Stomach (tissue), 4 donors: ENCODE results near the gene USP14.

ENCODE experiments used
- CTCF ChIP-seq, 7 experiments: fragments of 450-650 bp in 4 of 7; fragments of 200-600 bp in 3 of 7; sonication (generic) in 3 of 7; IDR thresholded peaks; one replicate each; pipeline ENCODE4 v1.5.1; 2016 to 2019; ENCODE audit warnings: antibody characterized with exemption in 7 of 7, control low read depth in 2 of 7, mild to moderate bottlenecking in 1 of 7
- POLR2A ChIP-seq, 4 donors: fragments of 450-650 bp; IDR thresholded peaks; one replicate each; pipeline ENCODE4 v1.6.1; 2016; ENCODE audit warnings: antibody characterized with exemption in 4 of 4, control low read depth in 2 of 4, mild to moderate bottlenecking in 1 of 4, moderate library complexity in 1 of 4

- TF ChIP-seq CTCF (IDR thresholded peaks at IDR 0.05) (no peak), POLR2A (IDR thresholded peaks at IDR 0.05) (no peak)
Measured at GRCh38 chr18:245282-245847, 87.0 kb downstream of the USP14 start.
